ENCODE measurements around the gene RILPL2.
"Not testable (repeated sequence)": the region's sequence is repeated elsewhere in the genome, so short reads cannot be mapped to it uniquely, and the experiment has no call there.

RILPL2 gene

GRCh38 chr12:123407269-123407668 lies 29.2 kb downstream of the RILPL2 start:
- DNase-seq (ENCODE audit: low spot score); H3K4me3 ChIP-seq: not testable (repeated sequence)

GRCh38 chr12:123404581-123404980 lies 31.9 kb downstream of the RILPL2 start:
- no peak overlapping the region for H3K27ac ChIP-seq
- no peak for TF ChIP-seq CTCF (IDR thresholded peaks at IDR 0.05)
- no peak for DNase-seq (ENCODE audit: low spot score)
- H3K4me3 ChIP-seq: no peak overlapping the region

More at GRCh38 chr12:123407269-123407668, 29.2 kb downstream of the RILPL2 start:
- H3K27ac ChIP-seq: not testable (repeated sequence)

- peak overlapping the region; percentile 7 to 67 for H3K27ac ChIP-seq
- H3K4me3 ChIP-seq: no peak overlapping the region
- DNase-seq (ENCODE audit: low spot score): no peak
- TF ChIP-seq CTCF (IDR thresholded peaks at IDR 0.05): no peak
Observed at GRCh38 chr12:123401753-123402683, 34.5 kb downstream of the RILPL2 start.

- no peak for DNase-seq (ENCODE audit: low spot score)
- Histone ChIP-seq H3K27ac (peak overlapping the region; percentile 80 to 94), H3K4me3 (peak overlapping the region; percentile 56)
- TF ChIP-seq CTCF (IDR thresholded peaks at IDR 0.05): no peak
Observed at GRCh38 chr12:123399255-123399617, 37.2 kb downstream of the RILPL2 start.

GRCh38 chr12:123398550-123399254 lies 37.8 kb downstream of the RILPL2 start:
- H3K27ac ChIP-seq: peak overlapping the region; percentile 80 to 94
- DNase-seq (ENCODE audit: low spot score): peak; percentile 95
- peak overlapping the region; percentile 56 for H3K4me3 ChIP-seq
- no peak for TF ChIP-seq CTCF (IDR thresholded peaks at IDR 0.05)

GRCh38 chr12:123398177-123398549 lies 38.3 kb downstream of the RILPL2 start:
- H3K27ac ChIP-seq: peak overlapping the region; percentile 80 to 94
- TF ChIP-seq CTCF (IDR thresholded peaks at IDR 0.05): no peak
- peak overlapping the region; percentile 41 for H3K4me3 ChIP-seq
- no peak for DNase-seq (ENCODE audit: low spot score)

GRCh38 chr12:123397400-123397799 lies 39.1 kb downstream of the RILPL2 start:
- no peak for DNase-seq (ENCODE audit: low spot score)
- Histone ChIP-seq H3K27ac (peak overlapping the region; percentile 80 to 94), H3K4me3 (peak overlapping the region; percentile 33)
- no peak for TF ChIP-seq CTCF (IDR thresholded peaks at IDR 0.05)

Measured in coronary artery (tissue), 2 donors.